GM12873 (cell line): ENCODE data around the gene MEGF6.

Experiments used
- CTCF ChIP-seq: IDR thresholded peaks from 2 replicates; pipeline ENCODE4 v1.5.1; 2012; ENCODE audit warnings: low read depth, mild to moderate bottlenecking, moderate library complexity, low read length, control low read depth; ENCODE audit not compliant: insufficient read depth; ENCODE audit errors: missing control alignments

Gene MEGF6

GRCh38 chr1:3510136-3510955 lies 101.0 kb downstream of the MEGF6 start:
- TF ChIP-seq CTCF: no peak

DNA sequence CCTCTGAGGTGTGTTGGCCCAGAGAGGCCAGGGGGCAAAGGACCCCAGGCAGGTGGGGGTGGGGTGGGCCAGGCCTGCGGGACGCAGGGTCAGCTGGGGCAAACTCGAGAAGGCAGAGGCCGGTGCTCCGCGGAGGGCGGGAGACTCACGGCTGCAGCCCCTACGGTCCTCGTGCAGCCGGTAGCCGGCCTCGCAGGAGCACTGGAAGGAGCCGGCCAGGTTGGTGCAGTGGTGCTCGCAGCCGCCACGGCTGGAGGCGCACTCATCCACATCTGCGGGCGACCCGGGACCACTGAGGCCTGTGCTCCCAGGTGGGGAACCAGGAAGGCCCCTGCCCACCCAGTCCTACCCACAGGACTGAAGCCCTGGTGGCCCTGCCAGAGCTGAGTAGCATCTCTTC lies 101.6 kb downstream of the MEGF6 start:
- no peak for TF ChIP-seq CTCF

DNA sequence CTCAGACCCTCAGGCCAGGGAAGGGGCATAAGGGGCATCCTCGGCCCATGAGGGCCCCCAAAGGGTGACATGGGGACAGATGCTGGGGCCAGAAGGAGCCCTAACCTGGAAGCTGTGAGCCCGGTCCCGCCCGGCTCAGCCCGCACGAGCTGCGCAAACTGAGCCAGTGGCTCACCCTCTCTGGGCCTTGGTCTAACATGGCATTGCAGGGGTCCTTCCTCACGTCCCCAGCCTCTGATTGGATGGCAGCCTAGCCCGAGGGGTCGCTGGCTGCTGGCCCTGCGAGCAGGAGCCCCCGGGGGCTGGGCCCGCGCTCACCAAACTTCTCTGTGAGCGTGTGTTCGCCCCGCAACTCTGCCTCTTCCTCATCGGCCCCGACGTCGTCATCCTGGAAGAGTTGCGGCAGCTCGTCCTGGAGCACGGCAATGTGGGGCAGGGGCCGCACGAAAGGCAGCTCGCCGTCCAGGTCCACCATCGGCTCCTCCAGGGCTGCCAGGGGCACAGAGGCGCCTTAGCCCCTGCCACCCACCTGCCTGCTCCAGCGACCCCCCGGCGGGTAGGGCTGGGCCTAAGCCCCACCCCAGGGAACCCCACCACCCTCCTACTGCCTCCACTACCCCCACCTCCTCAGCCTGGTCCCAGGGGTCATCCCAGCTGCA lies 102.4 kb downstream of the MEGF6 start:
- TF ChIP-seq CTCF: no peak

DNA sequence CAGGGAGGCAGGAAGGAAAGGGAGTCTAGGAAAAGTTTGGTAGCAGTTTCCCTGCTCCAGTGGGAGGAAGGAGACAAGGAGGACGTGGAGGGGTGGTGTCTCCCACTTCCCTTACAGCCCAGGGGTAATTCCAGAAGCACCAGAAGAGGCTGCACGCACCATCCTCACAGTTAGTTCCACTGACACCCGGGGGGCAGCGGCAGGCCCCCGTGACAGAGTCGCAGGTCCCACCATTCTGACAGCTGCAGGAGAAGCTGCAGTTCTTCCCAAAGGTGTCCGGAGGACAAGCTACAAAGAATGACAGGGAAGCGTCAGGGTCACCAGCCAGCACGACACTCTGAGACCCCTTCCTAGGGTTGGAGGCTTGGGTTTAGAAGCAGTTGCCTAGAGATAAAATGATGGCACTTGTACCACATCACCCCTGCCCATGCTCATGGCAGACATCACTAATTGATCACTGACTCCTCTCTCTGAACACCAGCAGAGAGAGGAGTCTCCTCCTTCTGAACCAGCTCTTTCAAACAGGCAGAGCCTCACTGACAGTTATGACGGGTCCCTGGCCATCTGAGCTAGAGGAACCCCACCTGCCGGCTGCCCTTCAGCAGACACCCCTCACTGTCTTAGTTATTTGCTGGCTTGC lies 103.6 kb downstream of the MEGF6 start:
- no peak for TF ChIP-seq CTCF

- no peak for TF ChIP-seq CTCF
Measured at GRCh38 chr1:3506943-3507342, 104.4 kb downstream of the MEGF6 start.

- TF ChIP-seq CTCF: no peak
Measured at GRCh38 chr1:3506041-3506440, 105.3 kb downstream of the MEGF6 start.

GRCh38 chr1:3505161-3505560 lies 106.1 kb downstream of the MEGF6 start:
- no peak for TF ChIP-seq CTCF
